Heart right ventricle (tissue), 16 donors: ENCODE results near the gene ADD3. TPM values are rescaled to one million over a fixed set of nuclear protein-coding genes. Genes with fewer than 3 reads are reported as not detected.

Experiments used
- ATAC-seq, 8 donors: fragments of 200-7000 bp; cut with Tn5 transposase; one replicate each; pipeline ENCODE4 v1.9.1; 2020; ENCODE audit warnings: mild to moderate bottlenecking in 8 of 8, moderate library complexity in 8 of 8, moderate number of reproducible peaks in 1 of 8
- DNase-seq, 2 donors: peaks; one replicate each; pipeline ENCODE4 v3.0.0-alpha.2; 2020
- H3K27ac ChIP-seq, 10 donors: fragments of 200-600 bp; sonication (generic) in 2 of 10; one replicate each; pipeline versions ENCODE4 v1.5.0 to v1.8.0; 2020 to 2022; ENCODE audit warnings: mild to moderate bottlenecking in 3 of 10
- H3K27me3 ChIP-seq, 7 donors: fragments of 200-600 bp; one replicate each; pipeline ENCODE4 v1.8.0; 2021 to 2022; ENCODE audit warnings: mild to moderate bottlenecking in 2 of 7
- H3K36me3 ChIP-seq, 9 donors: fragments of 200-600 bp; sonication (generic) in 1 of 9; one replicate each; pipeline versions ENCODE4 v1.5.0 to v1.8.0; 2020 to 2022; ENCODE audit warnings: mild to moderate bottlenecking in 2 of 9
- H3K4me1 ChIP-seq, 9 donors: fragments of 200-600 bp; sonication (generic) in 1 of 9; one replicate each; pipeline versions ENCODE4 v1.5.0 to v1.8.0; 2020 to 2022; ENCODE audit warnings: mild to moderate bottlenecking in 4 of 9
- H3K4me3 ChIP-seq, 10 donors: fragments of 200-600 bp; sonication (generic) in 2 of 10; one replicate each; pipeline versions ENCODE4 v1.5.0 to v1.8.0; 2020 to 2022; ENCODE audit warnings: mild to moderate bottlenecking in 7 of 10, moderate library complexity in 2 of 10
- H3K9me3 ChIP-seq, 11 donors: fragments of 200-600 bp in 10 of 11; sonication (generic) in 2 of 11; one replicate each; pipeline versions ENCODE4 v1.5.0 to v1.8.0; 2013 to 2022; ENCODE audit warnings: mild to moderate bottlenecking in 2 of 11, control low read depth in 1 of 11, moderate library complexity in 1 of 11
- CTCF ChIP-seq, 9 donors: fragments of 200-600 bp; sonication (generic) in 2 of 9; IDR thresholded peaks; one replicate each; pipeline versions ENCODE4 v1.5.0 to v1.8.0; 2021 to 2022; ENCODE audit warnings: antibody characterized with exemption in 9 of 9, mild to moderate bottlenecking in 5 of 9, moderate library complexity in 1 of 9
- WGBS, 2 donors: extraction: QIAGEN DNeasy Blood & Tissue Kit; methylation state at CpG; one replicate each; pipeline ENCODE4 v1.1.7; 2013; ENCODE audit warnings: inconsistent platforms in 1 of 2; 5-methylcytosine and 5-hydroxymethylcytosine counted together
- intact Hi-C, 10 donors: fragments of 100-400 bp; cut with DNase I; formaldehyde crosslinking; loops; one replicate each; pipeline versions ENCODE4 v1.11.1 to v1.14.2; 2022
- polyA plus RNA-seq, 2 donors: library from polyadenylated mRNA; stranded (reverse); fragments of 200-250 nt; gene quantifications; one replicate each; pipeline ENCODE4 v1.2.3, GENCODE V29; 2013
- total RNA-seq, 10 donors: library from RNA; stranded (reverse); fragmentation: NEBNext Ultra II Directional in 3 of 10; extraction: Animal tissue kit (Norgen Biotek cat#: 25700) in 3 of 10; gene quantifications; one replicate each; pipeline versions ENCODE4 v1.2.1 to v1.2.4, GENCODE V29; 2021 to 2023
- donor health status: Arrhythmogenic right ventricular cardiomyopathy.
- donor health status: ischemic (EF 13 %, LVEDD 7.1; RV severe dilation, severe dysfunction).
- donor health status: healthy with polysubstance abuse.
- donor health status: DM: no; HTN: yes; CAD: no.
- donor health status: DM: no; HTN: no; CAD: no.
- donor health status: ischemic (EF 25% LVEDD 6.9; RV normal size, moderate dysfunction).
- donor health status: ischemic (EF 25% LVEDD 5.7; RV mildly dilated, moderate dysfunction).
- donor health status: healthy.
- donor health status: DM: yes; HTN: yes; CAD: no.
- donor health status: Ischemic cardiomyopathy.
- donor health status: ischemic (EF 35%, LVEDD 5.7; RV mildly dilated, moderate dysfunction).
- donor health status: nonischemic (EF 11% LVEDD 7.7; RV severe dilation, severe dysfunction).
- donor health status: DM: yes; HTN: yes; CAD: no.
- donor health status: PGD.
- donor health status: ischemic (EF 29% LVEDD 5.4; RV normal size, mild dysfunction).
- donor health status: nonischemic (EF 23%, LVEDD 6.1; RV moderate dilation, normal function).

Gene ADD3
- total and polyA plus RNA-seq, 12 donors, result 28.0 to 106 (median 87.8) TPM

DNA sequence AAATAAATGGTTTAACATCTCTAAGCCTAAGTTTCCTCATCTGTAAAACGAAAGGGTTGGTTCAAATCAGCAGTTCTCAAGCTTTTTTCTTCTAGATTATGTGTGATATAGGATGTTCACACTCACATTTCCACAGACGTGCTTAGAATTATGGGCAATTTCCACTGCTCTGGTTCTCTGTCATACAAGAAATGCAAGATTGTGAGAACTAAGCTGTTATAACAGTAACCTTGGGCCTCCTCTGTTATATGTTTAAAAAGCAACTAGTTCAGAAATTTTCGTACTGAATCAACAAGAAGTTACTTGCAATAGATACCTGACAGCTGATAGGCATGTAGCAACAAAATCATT, 33.7 kb downstream of the ADD3 start:
- no peak for DNase-seq
- TF ChIP-seq CTCF (IDR thresholded peaks at IDR 0.05), result no peak
- no peak for ATAC-seq
- no peaks in the 10 kb centered on the region for H3K9me3 ChIP-seq
- intact Hi-C loops, result no loop called here
- peak overlapping the region in 2 of 10 donors; percentile 7 to 36 for H3K27ac ChIP-seq
- H3K4me3 ChIP-seq, result no peak overlapping the region
- peaks cover 0 to 70% (median 44%) of the 10 kb centered on the region in 9 donors for H3K4me1 ChIP-seq
- no peaks in the 10 kb centered on the region for H3K36me3 ChIP-seq
- WGBS, 2 donors, result 70 to 73% methylated on average over 3 of the region's 3 CpGs
- no peaks in the 10 kb centered on the region for H3K27me3 ChIP-seq

DNA sequence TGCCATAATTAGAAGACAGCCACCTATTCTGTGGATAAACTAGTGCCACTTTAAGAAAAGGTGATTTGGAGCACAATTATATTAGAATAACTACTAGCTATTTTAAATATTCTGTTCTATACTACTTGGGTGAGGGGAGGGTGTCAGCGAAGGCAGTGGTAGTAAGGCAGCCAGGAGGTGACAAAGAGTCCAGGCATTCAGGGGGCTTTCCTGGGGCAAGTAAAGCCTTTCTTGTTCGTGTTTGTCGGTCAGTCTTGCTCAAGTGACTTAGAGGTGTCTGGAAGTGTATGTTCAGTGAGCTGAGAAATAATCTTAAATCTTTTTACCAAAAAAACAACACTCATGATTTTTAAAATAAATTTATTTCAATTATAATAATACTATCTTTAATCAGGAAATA, 34.4 kb downstream of the ADD3 start:
- ATAC-seq, result no peak
- TF ChIP-seq CTCF (IDR thresholded peaks at IDR 0.05), result no peak
- Histone ChIP-seq H3K27me3 (no peaks in the 10 kb centered on the region), H3K4me3 (no peak overlapping the region), H3K4me1 (peaks cover 0 to 67% (median 48%) of the 10 kb centered on the region in 9 donors), H3K27ac (peak overlapping the region in 3 of 10 donors; percentile 5 to 36 (median 26)), H3K9me3 (peaks cover 0 to 1% (median 0%) of the 10 kb centered on the region in 11 donors), H3K36me3 (no peaks in the 10 kb centered on the region)
- 45 to 47% methylated on average over 3 of the region's 3 CpGs for WGBS, 2 donors
- intact Hi-C loops, result loop anchor here in 1 of 10 donors (1.0 kb wide), 1 partner anchor 19 kb away; no protein-coding TSS in a partner anchor
- no peak for DNase-seq

DNA sequence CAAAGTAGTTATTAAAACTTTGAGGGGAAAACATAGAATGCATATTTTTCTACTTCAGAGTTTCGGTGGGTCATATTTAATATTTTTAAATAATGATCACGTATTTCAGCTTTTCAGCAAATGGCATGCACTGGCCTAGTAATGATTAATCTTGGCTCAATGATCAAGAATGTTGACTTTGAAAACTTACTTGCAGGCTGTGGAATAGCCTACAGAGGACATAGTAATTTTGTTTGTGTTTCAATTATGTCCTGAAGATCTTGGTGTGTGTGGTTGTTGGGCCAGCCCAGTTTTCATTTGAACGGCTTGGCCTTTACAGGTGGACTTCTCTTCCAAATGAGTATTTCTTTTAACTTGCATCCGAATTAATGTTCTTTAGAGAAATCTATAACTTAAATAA, 35.1 kb downstream of the ADD3 start:
- 92 to 95% methylated on average over 4 of the region's 4 CpGs for WGBS, 2 donors
- peaks cover 0 to 62% (median 49%) of the 10 kb centered on the region in 9 donors for H3K4me1 ChIP-seq
- TF ChIP-seq CTCF (IDR thresholded peaks at IDR 0.05), result no peak
- DNase-seq, result no peak
- no peak overlapping the region for H3K4me3 ChIP-seq
- H3K36me3 ChIP-seq, result no peaks in the 10 kb centered on the region
- H3K27me3 ChIP-seq, result no peaks in the 10 kb centered on the region
- intact Hi-C loops, result loop anchor here in 1 of 10 donors (1.0 kb wide), 1 partner anchor 20 kb away; no protein-coding TSS in a partner anchor
- H3K27ac ChIP-seq, result peak overlapping the region in 1 of 10 donors; percentile 36
- no peak for ATAC-seq
- H3K9me3 ChIP-seq, result peaks cover 0 to 8% (median 0%) of the 10 kb centered on the region in 11 donors

DNA sequence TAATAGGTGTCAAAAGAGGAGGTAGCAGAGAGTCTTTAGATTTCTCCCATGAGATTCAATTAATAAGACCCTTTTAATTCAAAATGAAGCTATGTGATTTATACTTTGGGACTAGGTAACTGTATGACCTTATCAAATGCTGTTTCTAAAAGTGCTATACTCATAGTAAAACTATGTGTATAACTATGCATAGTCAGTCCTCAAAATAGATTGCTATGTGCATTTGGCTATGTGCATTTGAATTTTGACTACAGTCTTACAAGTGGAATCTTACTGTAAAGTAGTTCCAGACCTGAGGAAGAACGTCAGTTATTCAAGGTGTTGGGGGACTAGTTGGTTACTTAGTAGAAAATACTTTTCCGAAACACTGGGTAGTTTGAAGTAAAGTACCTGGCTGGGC, 36.9 kb downstream of the ADD3 start:
- no peak for ATAC-seq
- Histone ChIP-seq H3K36me3 (no peaks in the 10 kb centered on the region), H3K27ac (no peak overlapping the region), H3K9me3 (peaks cover 0 to 18% (median 0%) of the 10 kb centered on the region in 11 donors), H3K4me1 (peaks cover 0 to 57% (median 36%) of the 10 kb centered on the region in 9 donors), H3K4me3 (no peak overlapping the region), H3K27me3 (no peaks in the 10 kb centered on the region)
- intact Hi-C loops, result no loop called here
- TF ChIP-seq CTCF (IDR thresholded peaks at IDR 0.05), result no peak
- WGBS, 2 donors, result 69 to 84% methylated on average over 2 of the region's 2 CpGs
- no peak for DNase-seq
